T-helper 17 cell (primary cell): Measurements from ENCODE around the gene TULP3. TPM values are rescaled to one million over a fixed set of nuclear protein-coding genes. Genes with fewer than 3 reads are reported as not detected.

Source experiments
- ATAC-seq: fragments of 150-1000 bp; cut with Tn5 transposase; 2 replicates; pipeline ENCODE4 v1.10.0; 2021; ENCODE audit warnings: mild to moderate bottlenecking, moderate library complexity
- DNase-seq, 3 donors: peaks; one replicate each; pipeline versions ENCODE4 v3.0.0 to v3.0.0-alpha.2; 2020 to 2021
- H3K9me3 ChIP-seq: one replicate; pipeline ENCODE4 v1.7.0; 2013; ENCODE audit warnings: low read length, mild to moderate bottlenecking; ENCODE audit not compliant: control insufficient read depth, poor library complexity, severe bottlenecking
- H3K27ac Mint-ChIP-seq: one replicate; pipeline ENCODE4 v1.8.0; 2022; ENCODE audit warnings: mild to moderate bottlenecking, moderate library complexity, mixed read lengths
- H3K27me3 Mint-ChIP-seq: one replicate; pipeline ENCODE4 v1.8.0; 2022; ENCODE audit warnings: mixed read lengths
- H3K36me3 Mint-ChIP-seq: one replicate; pipeline ENCODE4 v1.8.0; 2022; ENCODE audit warnings: low read depth, mixed read lengths
- H3K4me1 Mint-ChIP-seq: one replicate; pipeline ENCODE4 v1.8.0; 2022; ENCODE audit warnings: mild to moderate bottlenecking, mixed read lengths
- H3K4me3 Mint-ChIP-seq: one replicate; pipeline ENCODE4 v1.8.0; 2022; ENCODE audit warnings: mild to moderate bottlenecking, moderate library complexity, mixed read lengths
- total RNA-seq, 4 donors: library from RNA in 2 of 4; stranded (reverse) in 2 of 4; gene quantifications; one replicate each; pipeline ENCODE4 v1.2.3 and lab custom pipeline; 2022 to 2026

Gene TULP3, protein sequence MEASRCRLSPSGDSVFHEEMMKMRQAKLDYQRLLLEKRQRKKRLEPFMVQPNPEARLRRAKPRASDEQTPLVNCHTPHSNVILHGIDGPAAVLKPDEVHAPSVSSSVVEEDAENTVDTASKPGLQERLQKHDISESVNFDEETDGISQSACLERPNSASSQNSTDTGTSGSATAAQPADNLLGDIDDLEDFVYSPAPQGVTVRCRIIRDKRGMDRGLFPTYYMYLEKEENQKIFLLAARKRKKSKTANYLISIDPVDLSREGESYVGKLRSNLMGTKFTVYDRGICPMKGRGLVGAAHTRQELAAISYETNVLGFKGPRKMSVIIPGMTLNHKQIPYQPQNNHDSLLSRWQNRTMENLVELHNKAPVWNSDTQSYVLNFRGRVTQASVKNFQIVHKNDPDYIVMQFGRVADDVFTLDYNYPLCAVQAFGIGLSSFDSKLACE
- total RNA-seq = 1 to 10 TPM; 6.3 to 7.9 TPM
- 8.1 to 16.1 reads per million in 2 donors for total RNA-seq (lab: John Stamatoyannopoulos, UW)

DNA sequence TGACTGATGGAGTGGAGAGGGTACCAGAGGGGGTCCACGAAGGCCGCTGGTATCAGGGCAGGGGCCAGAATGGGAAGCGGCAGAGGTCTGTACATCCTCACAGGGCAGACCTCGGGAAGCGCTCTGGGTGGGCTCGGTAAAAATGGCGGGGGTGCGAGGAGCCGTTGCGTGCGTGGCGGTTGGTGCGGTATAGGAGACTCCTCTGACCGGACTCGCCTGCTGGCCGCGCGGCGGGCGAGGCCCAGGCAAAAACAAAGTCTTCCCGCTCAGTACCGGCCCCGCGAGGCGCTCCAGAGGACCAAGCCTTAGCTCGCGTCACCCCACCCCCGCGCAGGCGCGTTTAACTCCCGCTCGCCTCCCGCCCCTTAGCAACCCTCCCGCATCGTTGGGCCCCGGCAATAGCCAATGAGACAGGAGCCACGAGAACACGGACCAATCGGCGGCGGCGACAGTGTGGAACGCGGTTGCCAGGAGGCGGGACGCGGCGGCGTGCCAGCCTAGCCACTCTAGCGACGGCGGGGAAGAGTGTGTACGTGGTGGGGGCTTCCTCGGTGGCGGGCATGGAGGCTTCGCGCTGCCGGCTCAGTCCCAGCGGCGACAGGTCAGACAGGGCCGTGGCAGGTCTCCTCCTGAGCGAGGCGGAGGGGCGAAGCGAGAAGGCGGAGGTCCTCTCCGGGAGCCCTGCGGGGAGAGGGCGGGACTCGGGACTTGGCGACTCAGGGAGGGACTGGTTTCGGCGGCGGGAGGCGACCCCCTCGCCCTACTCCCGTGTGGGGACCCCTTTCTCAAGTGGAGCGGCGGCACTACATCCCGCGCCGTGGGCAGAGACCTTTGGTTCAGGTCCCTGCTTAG, at the start of gene TULP3:
TSS of gene TULP3 (plus strand) at position 504 of the 852 bp plus-strand sequence. CDS start at position 561, 57 bp downstream.
- Mint-ChIP-seq H3K27me3 (no peaks in the 10 kb centered on the region), H3K4me1 (peaks cover 18% of the 10 kb centered on the region), H3K27ac (peak within 1 kb of the TSS; percentile 96), H3K4me3 (peak within 1 kb of the TSS; percentile 99), H3K36me3 (peaks cover 3% of the 10 kb centered on the region)
- peak; percentile 97 to 98 (median 98) for DNase-seq
- peak; percentile 98 for ATAC-seq
- H3K9me3 ChIP-seq = no peaks in the 10 kb centered on the region

GRCh38 chr12:2841056-2841650, 49.5 kb upstream of the TULP3 start:
- DNase-seq (no peak), ATAC-seq (no peak)
- Mint-ChIP-seq H3K36me3 (peaks cover 8% of the 10 kb centered on the region), H3K4me1 (peaks cover 6% of the 10 kb centered on the region), H3K27me3 (no peaks in the 10 kb centered on the region), H3K4me3 (no peak overlapping the region), H3K27ac (no peak overlapping the region)
- no peaks in the 10 kb centered on the region for H3K9me3 ChIP-seq

DNA sequence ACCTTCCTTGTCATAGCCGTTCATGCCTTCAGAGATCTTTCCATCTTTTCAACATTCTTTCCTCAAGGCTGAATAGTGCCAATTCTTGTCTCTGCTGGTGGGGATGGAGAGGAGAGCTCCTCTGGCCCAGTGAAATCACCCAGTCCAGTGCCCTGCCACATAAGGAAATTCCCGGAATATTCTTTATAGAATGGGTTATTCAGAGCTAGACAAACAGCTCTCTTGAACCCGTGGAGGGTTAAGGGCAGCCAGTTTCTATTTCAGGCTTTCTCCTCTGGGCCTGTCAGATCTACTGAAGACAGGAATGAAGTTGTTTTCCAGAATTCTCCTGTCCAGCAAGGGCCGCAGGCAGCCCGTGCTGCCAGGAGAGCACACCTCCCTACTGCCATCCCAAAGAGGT, 47.7 kb upstream of the TULP3 start:
- Mint-ChIP-seq H3K4me1 (peaks cover 6% of the 10 kb centered on the region), H3K36me3 (peaks cover 12% of the 10 kb centered on the region), H3K27ac (no peak overlapping the region), H3K27me3 (no peaks in the 10 kb centered on the region), H3K4me3 (no peak overlapping the region)
- ATAC-seq (no peak), DNase-seq (no peak)
- H3K9me3 ChIP-seq = no peaks in the 10 kb centered on the region

GRCh38 chr12:2844786-2845185, 45.9 kb upstream of the TULP3 start:
- H3K9me3 ChIP-seq = no peaks in the 10 kb centered on the region
- Mint-ChIP-seq H3K27me3 (no peaks in the 10 kb centered on the region), H3K4me3 (no peak overlapping the region), H3K4me1 (peaks cover 6% of the 10 kb centered on the region), H3K36me3 (peaks cover 8% of the 10 kb centered on the region), H3K27ac (no peak overlapping the region)
- no peak for DNase-seq
- ATAC-seq = no peak

DNA sequence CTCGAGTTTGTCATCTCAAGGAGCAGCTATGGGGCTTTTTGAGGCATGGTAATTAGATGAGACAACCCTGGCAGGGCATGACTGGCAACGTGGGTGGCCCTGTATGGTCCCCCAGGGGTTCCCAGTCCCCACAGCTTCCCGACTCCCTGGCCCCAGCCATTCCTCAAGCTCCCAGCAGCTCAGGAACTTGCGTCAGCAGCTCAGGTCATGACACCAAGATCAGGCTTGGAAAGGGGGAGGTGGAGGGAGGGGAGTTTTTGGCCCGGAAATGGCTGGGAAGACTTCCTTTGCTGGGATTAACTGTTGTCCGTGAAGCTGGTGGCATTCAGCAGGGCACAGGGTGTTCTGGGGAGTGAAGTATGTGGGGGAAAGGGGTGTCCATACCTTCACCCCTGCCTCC, 45.4 kb upstream of the TULP3 start:
- Mint-ChIP-seq H3K27ac (no peak overlapping the region), H3K27me3 (no peaks in the 10 kb centered on the region), H3K4me1 (peaks cover 4% of the 10 kb centered on the region), H3K4me3 (no peak overlapping the region), H3K36me3 (peaks cover 6% of the 10 kb centered on the region)
- no peaks in the 10 kb centered on the region for H3K9me3 ChIP-seq
- no peak for ATAC-seq
- DNase-seq = no peak

- H3K27ac Mint-ChIP-seq = no peak overlapping the region
- H3K9me3 ChIP-seq = no peaks in the 10 kb centered on the region
Measured at GRCh38 chr12:2851931-2852330, 38.8 kb upstream of the TULP3 start.

DNA sequence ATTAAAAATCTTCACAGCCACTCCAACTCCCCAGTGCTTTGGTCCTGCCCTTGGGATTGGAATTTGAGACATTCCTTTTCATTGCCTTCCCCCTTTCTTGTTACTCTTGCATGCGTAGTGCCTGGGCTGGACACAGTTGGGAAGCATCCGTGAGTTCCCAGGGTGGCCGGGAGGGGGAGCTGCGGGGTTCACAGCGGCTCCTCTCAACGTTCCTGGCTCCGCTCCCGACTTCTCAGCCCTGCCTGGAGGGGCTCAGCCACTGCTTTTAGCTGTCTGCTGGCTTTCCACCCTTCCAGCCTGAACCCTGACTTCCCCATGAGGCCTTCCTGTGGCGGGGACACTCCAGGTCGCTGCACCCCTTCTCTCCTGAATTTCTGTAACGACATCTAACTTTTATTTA, 37.1 kb upstream of the TULP3 start:
- Mint-ChIP-seq H3K4me1 (peaks cover 1% of the 10 kb centered on the region), H3K27ac (no peak overlapping the region), H3K4me3 (no peak overlapping the region), H3K27me3 (no peaks in the 10 kb centered on the region), H3K36me3 (no peaks in the 10 kb centered on the region)
- H3K9me3 ChIP-seq = no peaks in the 10 kb centered on the region
- ATAC-seq (peak; percentile 69), DNase-seq (peak; percentile 29 to 32 (median 31))

More at GRCh38 chr12:2851931-2852330, 38.8 kb upstream of the TULP3 start:
- Mint-ChIP-seq H3K36me3 (peaks cover 3% of the 10 kb centered on the region), H3K27me3 (no peaks in the 10 kb centered on the region), H3K4me3 (no peak overlapping the region), H3K4me1 (no peaks in the 10 kb centered on the region)
- ATAC-seq (no peak), DNase-seq (no peak)

DNA sequence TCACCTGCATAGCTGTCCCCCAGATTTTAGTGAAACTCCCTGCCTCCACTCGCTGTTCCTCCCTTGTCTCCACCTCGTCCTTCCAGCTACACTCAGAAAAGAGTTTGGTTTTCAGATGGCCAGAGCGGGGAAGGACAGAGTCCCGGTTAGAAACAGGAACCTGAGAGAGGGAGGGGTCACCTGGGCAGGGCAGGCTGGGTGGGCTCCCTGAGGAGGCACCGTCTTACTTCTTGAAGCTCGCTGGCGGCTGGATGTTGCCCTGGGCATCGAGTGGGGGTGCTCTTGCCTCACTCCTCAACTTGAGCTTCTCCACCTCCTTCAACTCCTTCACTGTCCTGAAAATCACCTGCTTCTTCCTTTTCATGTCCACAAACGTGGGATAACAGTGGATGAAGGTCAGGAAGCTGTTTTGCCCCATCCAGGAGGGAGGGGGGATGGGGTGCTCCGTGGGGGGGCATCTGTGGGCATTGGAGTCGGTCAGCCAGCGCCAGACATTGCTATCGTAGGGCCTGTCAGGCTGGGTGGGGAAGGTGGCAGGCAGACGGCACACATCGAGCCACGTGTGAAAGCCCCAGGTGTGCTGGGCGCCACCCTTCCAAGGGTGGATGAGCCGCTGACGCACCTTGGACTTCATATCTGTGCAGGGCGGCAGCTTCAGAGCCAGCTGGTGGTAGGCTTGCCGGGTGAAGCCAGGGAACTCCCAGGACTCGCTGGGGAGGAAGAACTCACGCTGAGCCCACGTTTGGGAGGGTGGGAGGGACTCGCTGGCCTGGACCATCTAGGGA, 35.8 kb upstream of the TULP3 start:
- Mint-ChIP-seq H3K4me3 (no peak overlapping the region), H3K27ac (no peak overlapping the region), H3K36me3 (no peaks in the 10 kb centered on the region), H3K27me3 (no peaks in the 10 kb centered on the region), H3K4me1 (peaks cover 2% of the 10 kb centered on the region)
- ATAC-seq (no peak), DNase-seq (no peak)
- no peaks in the 10 kb centered on the region for H3K9me3 ChIP-seq

GRCh38 chr12:2855546-2855945, 35.1 kb upstream of the TULP3 start:
- no peak overlapping the region for H3K4me3 Mint-ChIP-seq
- H3K9me3 ChIP-seq = no peaks in the 10 kb centered on the region
- H3K36me3 Mint-ChIP-seq = no peaks in the 10 kb centered on the region
- no peaks in the 10 kb centered on the region for H3K27me3 Mint-ChIP-seq
- peaks cover 2% of the 10 kb centered on the region for H3K4me1 Mint-ChIP-seq
- no peak overlapping the region for H3K27ac Mint-ChIP-seq
- DNase-seq = no peak
- no peak for ATAC-seq

DNA sequence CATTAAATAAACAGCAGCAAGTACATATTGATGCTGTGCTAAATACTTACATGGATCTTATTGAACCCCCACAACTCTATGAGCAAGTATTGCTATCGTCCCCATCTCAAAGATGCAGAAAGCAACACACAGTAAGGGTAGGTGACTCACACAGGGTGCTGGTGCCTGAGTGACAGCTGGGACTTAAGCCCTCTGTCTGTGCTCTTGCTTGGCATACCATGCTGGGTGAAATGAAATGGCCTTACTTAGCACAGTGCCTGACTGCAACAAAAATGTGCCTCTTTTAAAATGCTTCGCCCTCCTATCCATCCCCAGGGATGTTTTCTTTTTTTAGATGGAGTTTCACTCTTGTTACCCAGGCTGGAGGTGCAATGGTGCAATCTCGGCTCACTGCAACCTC, 34.6 kb upstream of the TULP3 start:
- H3K36me3 Mint-ChIP-seq = no peaks in the 10 kb centered on the region
- no peak overlapping the region for H3K27ac Mint-ChIP-seq
- no peaks in the 10 kb centered on the region for H3K27me3 Mint-ChIP-seq
- H3K9me3 ChIP-seq = no peaks in the 10 kb centered on the region
- ATAC-seq (no peak), DNase-seq (no peak)
- peaks cover 2% of the 10 kb centered on the region for H3K4me1 Mint-ChIP-seq
- no peak overlapping the region for H3K4me3 Mint-ChIP-seq

- Mint-ChIP-seq H3K4me1 (peaks cover 2% of the 10 kb centered on the region), H3K4me3 (no peak within 1 kb of the TSS), H3K27ac (no peak within 1 kb of the TSS), H3K27me3 (no peaks in the 10 kb centered on the region), H3K36me3 (no peaks in the 10 kb centered on the region)
- no peak for DNase-seq
- no peaks in the 10 kb centered on the region for H3K9me3 ChIP-seq
- no peak for ATAC-seq
Measured at GRCh38 chr12:2857021-2857431, 33.7 kb upstream of the TULP3 start, which contains the start of gene TEX52. TSS of gene TEX52 (minus strand) at chr12:2857039. CDS start at chr12:2857026, 13 bp downstream.

DNA sequence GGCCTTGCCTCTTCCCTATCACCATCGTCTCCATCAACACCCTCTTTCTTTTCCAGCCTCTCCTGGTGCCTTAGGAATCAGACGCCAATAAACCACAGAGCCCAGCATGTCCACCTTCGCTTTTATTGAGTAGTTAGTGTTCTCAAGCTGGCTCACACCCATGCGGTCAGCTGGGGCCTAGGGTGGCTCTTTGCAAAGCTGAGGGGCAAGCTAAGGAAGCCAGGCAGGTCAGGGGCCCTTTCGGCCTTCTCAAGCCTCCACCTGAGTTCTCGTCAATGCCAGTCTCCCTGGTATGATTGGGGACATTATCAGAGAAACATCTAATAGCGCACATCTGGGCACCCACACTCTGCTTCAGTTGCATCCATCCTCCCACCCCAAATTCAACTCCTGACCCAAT, 33.1 kb upstream of the TULP3 start:
- Mint-ChIP-seq H3K27ac (no peak overlapping the region), H3K4me1 (peaks cover 2% of the 10 kb centered on the region), H3K36me3 (no peaks in the 10 kb centered on the region), H3K27me3 (no peaks in the 10 kb centered on the region), H3K4me3 (no peak overlapping the region)
- no peak for ATAC-seq
- H3K9me3 ChIP-seq = no peaks in the 10 kb centered on the region
- DNase-seq = no peak
